Measurements from ENCODE around the gene TRIM26. TPM values are rescaled to one million over a fixed set of nuclear protein-coding genes. Genes with fewer than 3 reads are reported as not detected.

The TRIM26 gene
- total RNA-seq, 4 donors from 2014 or later = 22.8 to 30.9 (median 25.1) TPM

- no peak for TF ChIP-seq POLR2A (IDR thresholded peaks at IDR 0.05)
- TF ChIP-seq, protein P1, sequence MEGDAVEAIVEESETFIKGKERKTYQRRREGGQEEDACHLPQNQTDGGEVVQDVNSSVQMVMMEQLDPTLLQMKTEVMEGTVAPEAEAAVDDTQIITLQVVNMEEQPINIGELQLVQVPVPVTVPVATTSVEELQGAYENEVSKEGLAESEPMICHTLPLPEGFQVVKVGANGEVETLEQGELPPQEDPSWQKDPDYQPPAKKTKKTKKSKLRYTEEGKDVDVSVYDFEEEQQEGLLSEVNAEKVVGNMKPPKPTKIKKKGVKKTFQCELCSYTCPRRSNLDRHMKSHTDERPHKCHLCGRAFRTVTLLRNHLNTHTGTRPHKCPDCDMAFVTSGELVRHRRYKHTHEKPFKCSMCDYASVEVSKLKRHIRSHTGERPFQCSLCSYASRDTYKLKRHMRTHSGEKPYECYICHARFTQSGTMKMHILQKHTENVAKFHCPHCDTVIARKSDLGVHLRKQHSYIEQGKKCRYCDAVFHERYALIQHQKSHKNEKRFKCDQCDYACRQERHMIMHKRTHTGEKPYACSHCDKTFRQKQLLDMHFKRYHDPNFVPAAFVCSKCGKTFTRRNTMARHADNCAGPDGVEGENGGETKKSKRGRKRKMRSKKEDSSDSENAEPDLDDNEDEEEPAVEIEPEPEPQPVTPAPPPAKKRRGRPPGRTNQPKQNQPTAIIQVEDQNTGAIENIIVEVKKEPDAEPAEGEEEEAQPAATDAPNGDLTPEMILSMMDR (IDR thresholded peaks at IDR 0.05 in 4 of 5, conservative IDR thresholded peaks at IDR 0.05 in 1 of 5) = peak; percentile 18 to 77 (median 43)
- no peaks in the 10 kb centered on the region for H3K36me3 ChIP-seq
- ATAC-seq = no peak
- no peak overlapping the region for H3K4me3 ChIP-seq
- no peak for DNase-seq
- intact Hi-C loops (cut with DNase I; ENCODE audit: low total_unique reads) (loop anchor here (5.0 kb wide), 1 partner anchor 178 kb away; no protein-coding TSS in a partner anchor), in situ Hi-C loops (cut with MboI; ENCODE audit: low sequenced_read_pairs in 4 of 4) (loop anchor here in 1 of 4 donors (10.0 kb wide), 1 partner anchor 106 kb away; the partner anchor contains the start of gene TRIM39)
- no peaks in the 10 kb centered on the region for H3K27me3 ChIP-seq
- peaks cover 0 to 4% of the 10 kb centered on the region in 2 donors for H3K4me1 ChIP-seq
- H3K9me3 ChIP-seq = peaks cover 0 to 3% (median 0%) of the 10 kb centered on the region in 3 donors
- H3K27ac ChIP-seq = no peak overlapping the region
These were observed 6.0 kb upstream of the TRIM26 start for GRCh38 chr6:30219244-30219643.

GRCh38 chr6:30216096-30216495, 2.9 kb upstream of the TRIM26 start:
- TF ChIP-seq, protein P1 (IDR thresholded peaks at IDR 0.05 in 4 of 5, conservative IDR thresholded peaks at IDR 0.05 in 1 of 5) = no peak
- TF ChIP-seq POLR2A (IDR thresholded peaks at IDR 0.05) = no peak
- no peak for DNase-seq
- H3K9me3 ChIP-seq = no peaks in the 10 kb centered on the region
- H3K36me3 ChIP-seq = no peaks in the 10 kb centered on the region
- no peak overlapping the region for H3K4me3 ChIP-seq
- intact Hi-C loops (cut with DNase I; ENCODE audit: low total_unique reads) = loop anchor here (5.0 kb wide), 1 partner anchor 181 kb away; no protein-coding TSS in a partner anchor
- H3K27ac ChIP-seq = no peak overlapping the region
- ATAC-seq = no peak
- peaks cover 15 to 20% of the 10 kb centered on the region in 2 donors for H3K4me1 ChIP-seq
- H3K27me3 ChIP-seq = no peaks in the 10 kb centered on the region
- in situ Hi-C loops (cut with MboI; ENCODE audit: low sequenced_read_pairs in 4 of 4) = loop anchor here in 1 of 4 donors (10.0 kb wide), 1 partner anchor 109 kb away; the partner anchor contains the start of gene TRIM39

DNA sequence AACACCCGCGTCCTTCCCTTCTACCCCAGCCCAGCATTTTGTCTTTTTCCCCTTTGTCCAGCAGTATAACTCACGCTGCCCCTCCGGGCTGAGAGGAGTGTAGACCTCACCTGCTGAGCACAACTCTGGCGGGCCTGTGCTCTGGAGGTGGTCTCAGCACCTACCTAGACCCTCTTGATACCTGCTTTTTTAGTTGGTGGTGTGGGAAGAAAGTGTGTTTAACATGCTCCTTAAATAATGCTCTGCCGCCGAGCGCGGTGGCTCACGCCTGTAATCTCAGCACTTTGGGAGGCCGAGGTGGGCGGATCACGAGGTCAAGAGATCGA, 1.4 kb upstream of the TRIM26 start:
- in situ Hi-C loops (cut with MboI; ENCODE audit: low sequenced_read_pairs in 4 of 4) = loop anchor here in 1 of 4 donors (10.0 kb wide), 1 partner anchor 110 kb away; the partner anchor contains the start of gene TRIM39

GRCh38 chr6:30213957-30214656, 901 bp upstream of the TRIM26 start:
- peak overlapping the region; percentile 62 to 100 (median 92) for H3K4me3 ChIP-seq
- no peaks in the 10 kb centered on the region for H3K27me3 ChIP-seq
- DNase-seq = peak; percentile 61 to 78
- no peaks in the 10 kb centered on the region for H3K36me3 ChIP-seq
- ATAC-seq = peak; percentile 76 to 80
- intact Hi-C loops (cut with DNase I; ENCODE audit: low total_unique reads) (loop anchor here (2.0 kb wide), 4 partner anchors 45 to 153 kb away; partner anchors contain the start of genes POLR1H and TRIM39), in situ Hi-C loops (cut with MboI; ENCODE audit: low sequenced_read_pairs in 4 of 4) (loop anchor here in 1 of 4 donors (10.0 kb wide), 1 partner anchor 111 kb away; the partner anchor contains the start of gene TRIM39)
- peak in 1 of 2 donors; percentile 38 for TF ChIP-seq POLR2A (IDR thresholded peaks at IDR 0.05)
- TF ChIP-seq, protein P1 (IDR thresholded peaks at IDR 0.05 in 4 of 5, conservative IDR thresholded peaks at IDR 0.05 in 1 of 5) = no peak
- H3K27ac ChIP-seq = peak overlapping the region; percentile 91 to 95 (median 92)
- H3K4me1 ChIP-seq = peaks cover 19 to 20% of the 10 kb centered on the region in 2 donors
- H3K9me3 ChIP-seq = no peaks in the 10 kb centered on the region

More for the DNA sequence above, 1.4 kb upstream of the TRIM26 start:
- H3K27ac ChIP-seq = peak overlapping the region; percentile 91 to 95 (median 92)
- no peaks in the 10 kb centered on the region for H3K36me3 ChIP-seq
- H3K27me3 ChIP-seq = no peaks in the 10 kb centered on the region
- peak overlapping the region; percentile 62 to 100 (median 92) for H3K4me3 ChIP-seq
- ATAC-seq = no peak
- H3K4me1 ChIP-seq = peaks cover 19 to 20% of the 10 kb centered on the region in 2 donors
- DNase-seq = no peak
- intact Hi-C loops (cut with DNase I; ENCODE audit: low total_unique reads) = no loop called here
- no peaks in the 10 kb centered on the region for H3K9me3 ChIP-seq
- TF ChIP-seq, protein P1 (IDR thresholded peaks at IDR 0.05 in 4 of 5, conservative IDR thresholded peaks at IDR 0.05 in 1 of 5) = no peak
- TF ChIP-seq POLR2A (IDR thresholded peaks at IDR 0.05) = no peak

Data from gastrocnemius medialis (tissue), 4 donors.